Esophagus muscularis mucosa (tissue), 4 donors: ENCODE data around the gene SEMA5B. TPM values are rescaled to one million over a fixed set of nuclear protein-coding genes. Genes with fewer than 3 reads are reported as not detected.

ENCODE experiments used
- DNase-seq: peaks from one replicate; pipeline ENCODE4 v3.0.0-alpha.2; 2017; ENCODE audit errors: extremely low spot score
- H3K27ac ChIP-seq, 4 donors: fragments of 200-600 bp; sonication (generic); replicated peaks in 1 of 4; 1 replicate in 3 of 4; 2 replicates in 1 of 4; pipeline ENCODE4 v1.5.1; 2016 to 2019; ENCODE audit warnings: mild to moderate bottlenecking in 1 of 4
- H3K27me3 ChIP-seq, 4 donors: fragments of 200-600 bp; sonication (generic); one replicate each; pipeline versions ENCODE4 v1.5.1 to v1.6.0; 2016 to 2019
- H3K36me3 ChIP-seq, 4 donors: fragments of 200-600 bp; sonication (generic); one replicate each; pipeline ENCODE4 v1.5.1; 2016 to 2019
- H3K4me1 ChIP-seq, 4 donors: fragments of 200-600 bp; sonication (generic); one replicate each; pipeline ENCODE4 v1.5.1; 2016 to 2019
- H3K4me3 ChIP-seq, 4 donors: fragments of 200-600 bp; sonication (generic); 1 replicate in 2 of 4; 2 replicates in 2 of 4; pipeline ENCODE4 v1.5.1; 2016 to 2019; ENCODE audit warnings: mild to moderate bottlenecking in 4 of 4, moderate library complexity in 1 of 4
- H3K9me3 ChIP-seq, 4 donors: fragments of 200-600 bp; sonication (generic); 1 replicate in 3 of 4; 2 replicates in 1 of 4; pipeline ENCODE4 v1.5.1; 2016 to 2019
- EP300 ChIP-seq: sonication (generic); formaldehyde crosslinking; IDR thresholded peaks from one replicate; pipeline ENCODE4 v1.6.1; 2017; ENCODE audit warnings: antibody characterized with exemption
- POLR2A ChIP-seq: fragments of 450-650 bp; IDR thresholded peaks from one replicate; pipeline ENCODE4 v1.6.1; 2017; ENCODE audit warnings: antibody characterized with exemption, moderate library complexity, mild to moderate bottlenecking, low read depth
- POLR2AphosphoS5 ChIP-seq, 2 donors: sonication (generic); formaldehyde crosslinking; IDR thresholded peaks; one replicate each; pipeline ENCODE4 v1.6.1; 2017; ENCODE audit warnings: antibody characterized with exemption in 2 of 2
- WGBS: methylation state at CpG from one replicate; pipeline ENCODE4 v1.1.5; 2018; 5-methylcytosine and 5-hydroxymethylcytosine counted together
- intact Hi-C: fragments of 100-400 bp; cut with DNase I; formaldehyde crosslinking; loops from one replicate; pipeline ENCODE4 v1.15.1; 2023
- total RNA-seq, 4 donors: library from RNA; depleted of rRNA; stranded (reverse); fragments of >200 nt; gene quantifications; one replicate each; pipeline versions ENCODE4 v1.1.0 to v1.2.1, GENCODE V29; 2016
- TF ChIP-seq, protein P1 (sequence below), 3 experiments: fragments of 200-600 bp in 2 of 3; fragments of 450-650 bp in 1 of 3; sonication (generic) in 2 of 3; IDR thresholded peaks; one replicate each; pipeline ENCODE4 v1.5.1; 2017 to 2019; ENCODE audit warnings: antibody characterized with exemption in 3 of 3, mild to moderate bottlenecking in 2 of 3, moderate library complexity in 1 of 3

SEMA5B gene
- total RNA-seq, 4 donors from 2014 or later = under 0.01 to 1.6 (median 0.34) TPM

- no peak overlapping the region for H3K27ac ChIP-seq
- H3K27me3 ChIP-seq = peaks cover 0 to 26% (median 0%) of the 10 kb centered on the region in 4 donors
- DNase-seq = no peak
- no peaks in the 10 kb centered on the region for H3K9me3 ChIP-seq
- H3K4me3 ChIP-seq = no peak overlapping the region
- WGBS = 81% methylated on average over 11 of the region's 11 CpGs
- peaks cover 15 to 26% (median 23%) of the 10 kb centered on the region in 4 donors for H3K4me1 ChIP-seq
- no peaks in the 10 kb centered on the region for H3K36me3 ChIP-seq
- intact Hi-C loops = no loop called here
- no peak for TF ChIP-seq EP300
- TF ChIP-seq POLR2A = no peak
- no peak for TF ChIP-seq POLR2AphosphoS5 (IDR thresholded peaks at IDR 0.05)
- TF ChIP-seq, protein P1, sequence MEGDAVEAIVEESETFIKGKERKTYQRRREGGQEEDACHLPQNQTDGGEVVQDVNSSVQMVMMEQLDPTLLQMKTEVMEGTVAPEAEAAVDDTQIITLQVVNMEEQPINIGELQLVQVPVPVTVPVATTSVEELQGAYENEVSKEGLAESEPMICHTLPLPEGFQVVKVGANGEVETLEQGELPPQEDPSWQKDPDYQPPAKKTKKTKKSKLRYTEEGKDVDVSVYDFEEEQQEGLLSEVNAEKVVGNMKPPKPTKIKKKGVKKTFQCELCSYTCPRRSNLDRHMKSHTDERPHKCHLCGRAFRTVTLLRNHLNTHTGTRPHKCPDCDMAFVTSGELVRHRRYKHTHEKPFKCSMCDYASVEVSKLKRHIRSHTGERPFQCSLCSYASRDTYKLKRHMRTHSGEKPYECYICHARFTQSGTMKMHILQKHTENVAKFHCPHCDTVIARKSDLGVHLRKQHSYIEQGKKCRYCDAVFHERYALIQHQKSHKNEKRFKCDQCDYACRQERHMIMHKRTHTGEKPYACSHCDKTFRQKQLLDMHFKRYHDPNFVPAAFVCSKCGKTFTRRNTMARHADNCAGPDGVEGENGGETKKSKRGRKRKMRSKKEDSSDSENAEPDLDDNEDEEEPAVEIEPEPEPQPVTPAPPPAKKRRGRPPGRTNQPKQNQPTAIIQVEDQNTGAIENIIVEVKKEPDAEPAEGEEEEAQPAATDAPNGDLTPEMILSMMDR (IDR thresholded peaks at IDR 0.05) = no peak
Measured at GRCh38 chr3:122984007-122984406, 43.6 kb downstream of the SEMA5B start.

DNA sequence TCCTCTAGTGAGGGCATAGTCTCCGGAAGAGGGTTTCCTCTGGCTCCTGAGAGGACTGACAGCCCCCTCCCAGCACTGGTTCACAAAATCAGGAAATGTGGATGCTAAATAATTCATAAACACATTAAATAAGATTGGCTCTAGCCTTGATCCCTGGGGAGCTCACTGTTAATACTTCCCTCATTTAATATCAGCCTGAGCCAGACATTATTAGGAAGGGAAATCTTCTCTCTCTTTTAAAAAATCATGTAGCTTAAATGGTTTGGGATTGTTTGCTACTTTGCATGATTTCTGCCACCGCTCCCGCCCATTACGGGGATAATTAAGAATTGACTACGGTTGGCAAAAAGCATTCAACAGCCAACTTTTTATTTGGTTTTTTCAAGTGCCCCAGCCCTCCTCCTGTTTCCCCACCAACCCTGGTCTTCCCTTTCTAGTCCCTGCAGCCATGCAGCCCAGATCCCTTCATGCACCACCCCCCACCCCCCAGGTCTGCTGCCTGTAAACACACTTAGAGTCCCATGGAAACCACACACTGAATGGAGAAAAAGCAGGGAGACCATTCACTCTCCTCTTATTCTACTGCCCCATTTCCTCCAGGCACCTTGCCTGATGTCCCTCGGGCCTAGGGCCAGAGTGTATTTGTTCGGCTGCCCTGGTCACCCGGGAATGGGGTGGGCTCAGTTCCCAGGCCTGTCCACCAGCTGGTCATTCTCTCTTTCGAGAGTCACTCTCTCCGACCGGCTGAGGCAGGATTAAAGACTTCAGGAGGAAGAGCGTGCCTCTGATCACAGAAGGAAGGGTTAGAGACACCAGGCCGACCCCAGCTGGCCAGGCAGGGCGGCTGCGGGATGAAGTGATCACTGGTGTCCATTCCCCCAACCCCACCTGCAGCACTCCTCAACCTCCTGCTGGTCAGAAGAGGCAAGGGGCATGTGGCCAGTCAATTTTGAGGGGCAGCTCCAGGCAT, 45.1 kb downstream of the SEMA5B start:
- Histone ChIP-seq H3K27me3 (peaks cover 0 to 11% (median 0%) of the 10 kb centered on the region in 4 donors), H3K36me3 (no peaks in the 10 kb centered on the region), H3K9me3 (no peaks in the 10 kb centered on the region), H3K4me1 (peaks cover 13 to 25% (median 20%) of the 10 kb centered on the region in 4 donors), H3K4me3 (no peak overlapping the region), H3K27ac (no peak overlapping the region)
- no peak for DNase-seq
- WGBS = 40% methylated on average over 15 of the region's 15 CpGs
- intact Hi-C loops = no loop called here
- no peak for TF ChIP-seq EP300
- TF ChIP-seq, protein P1 (IDR thresholded peaks at IDR 0.05) = no peak
- no peak for TF ChIP-seq POLR2A
- TF ChIP-seq POLR2AphosphoS5 (IDR thresholded peaks at IDR 0.05) = no peak

- 92% methylated on average over 8 of the region's 8 CpGs for WGBS
- Histone ChIP-seq H3K27ac (no peak overlapping the region), H3K36me3 (no peaks in the 10 kb centered on the region), H3K4me3 (no peak overlapping the region), H3K4me1 (peaks cover 30 to 42% (median 36%) of the 10 kb centered on the region in 4 donors), H3K27me3 (no peaks in the 10 kb centered on the region), H3K9me3 (no peaks in the 10 kb centered on the region)
- intact Hi-C loops = no loop called here
- TF ChIP-seq, protein P1 (IDR thresholded peaks at IDR 0.05) = no peak
- TF ChIP-seq EP300 (no peak), POLR2A (no peak), POLR2AphosphoS5 (IDR thresholded peaks at IDR 0.05) (no peak)
- DNase-seq = no peak
Measured at GRCh38 chr3:122979211-122979610, 48.4 kb downstream of the SEMA5B start.

DNA sequence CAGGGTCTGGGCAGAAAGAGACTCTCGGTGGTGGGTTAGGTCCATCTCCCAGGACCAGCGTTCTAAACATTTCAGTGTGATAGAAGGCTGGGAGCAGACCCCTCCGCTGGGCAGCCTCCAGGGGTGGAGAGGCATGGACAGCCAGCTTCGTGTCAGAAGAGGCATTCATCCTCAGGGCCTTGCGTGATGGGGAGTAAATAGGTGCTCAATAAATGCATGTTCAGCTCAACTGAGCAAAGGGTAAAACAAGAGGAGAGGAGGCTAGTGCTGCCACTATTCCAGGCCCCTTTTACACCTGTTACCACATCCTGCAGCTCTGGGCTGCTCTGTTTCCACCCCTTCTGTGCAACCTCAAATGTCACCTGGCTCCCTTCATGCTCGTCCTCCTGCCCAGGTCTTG, 49.0 kb downstream of the SEMA5B start:
- H3K4me3 ChIP-seq = no peak overlapping the region
- DNase-seq = no peak
- WGBS = 84% methylated on average over 5 of the region's 6 CpGs
- peaks cover 35 to 46% (median 41%) of the 10 kb centered on the region in 4 donors for H3K4me1 ChIP-seq
- TF ChIP-seq POLR2A (no peak), POLR2AphosphoS5 (IDR thresholded peaks at IDR 0.05) (no peak), EP300 (no peak)
- TF ChIP-seq, protein P1 (IDR thresholded peaks at IDR 0.05) = no peak
- H3K27me3 ChIP-seq = no peaks in the 10 kb centered on the region
- H3K9me3 ChIP-seq = no peaks in the 10 kb centered on the region
- no peaks in the 10 kb centered on the region for H3K36me3 ChIP-seq
- no peak overlapping the region for H3K27ac ChIP-seq
- intact Hi-C loops = no loop called here
